Measurements from ENCODE around the gene MYDGF. TPM values are rescaled to one million over a fixed set of nuclear protein-coding genes. Genes with fewer than 3 reads are reported as not detected.

Gene MYDGF
- total and polyA plus RNA-seq, 2 of the 13 experiments (the other 11 are each of a cell fraction or from before 2014, with no cell fraction given), result 116 to 198 TPM

DNA sequence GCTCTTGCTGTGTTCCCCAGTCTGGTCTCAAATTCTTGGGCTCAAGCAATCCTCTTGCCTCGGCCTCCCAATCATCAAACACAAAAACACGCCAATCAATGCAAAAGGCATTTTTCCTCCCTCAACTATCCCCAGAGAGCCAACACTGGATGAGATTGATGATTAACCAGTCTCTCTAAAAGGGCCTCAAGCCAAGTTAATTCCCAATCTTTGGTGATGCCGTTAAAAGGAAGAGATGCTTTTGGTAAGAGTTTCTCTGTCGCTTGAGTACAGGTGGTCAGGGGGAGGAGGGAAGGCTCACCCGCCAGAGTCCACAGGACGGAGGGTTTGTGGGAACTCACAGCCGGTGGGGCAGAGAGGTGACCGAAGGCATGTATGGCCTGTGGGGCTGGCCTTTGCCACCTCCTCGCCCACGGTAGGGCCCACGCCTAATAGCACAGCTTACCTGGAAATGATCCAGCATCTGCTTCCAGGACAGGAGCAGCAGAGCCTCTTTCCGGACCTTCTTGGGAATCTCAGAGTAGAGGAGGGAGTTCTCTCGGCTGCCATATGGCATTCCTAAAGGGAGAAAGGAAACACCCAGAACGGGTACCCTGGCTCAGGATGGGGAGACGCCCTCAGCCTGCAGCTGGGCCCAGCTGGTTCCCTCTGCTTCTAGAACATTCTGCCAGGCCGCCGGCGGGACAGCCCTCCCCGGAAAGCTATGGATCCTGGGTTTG is 35.4 kb upstream of the MYDGF start (continued):
- TF ChIP-seq HOXA7 (CRISPR knock-in tag; IDR thresholded peaks at IDR 0.05), result no peak
- no peak for TF ChIP-seq ZNF260 (CRISPR knock-in tag; IDR thresholded peaks at IDR 0.05; ENCODE audit: borderline replicate concordance, low read depth)
- no peak for TF ChIP-seq ZNF484 (CRISPR knock-in tag; IDR thresholded peaks at IDR 0.05; ENCODE audit: borderline replicate concordance, low read depth)
- no peak for TF ChIP-seq ZNF652 (CRISPR knock-in tag; IDR thresholded peaks at IDR 0.05; ENCODE audit: borderline replicate concordance, low read depth)
- no peak for TF ChIP-seq ZNF670 (CRISPR knock-in tag; IDR thresholded peaks at IDR 0.05; ENCODE audit: borderline replicate concordance)
- peak in 1 of 2 experiments; percentile 19; a peak in 1 of 4 replicates for TF ChIP-seq NR2F1 (CRISPR knock-in tag; IDR thresholded peaks at IDR 0.05)
- no peak for TF ChIP-seq MBNL3 (CRISPR knock-in tag; conservative IDR thresholded peaks at IDR 0.05)
- TF ChIP-seq CCDC6 (CRISPR knock-in tag; IDR thresholded peaks at IDR 0.05), result no peak
- TF ChIP-seq ZNF766 (CRISPR knock-in tag; IDR thresholded peaks at IDR 0.05; ENCODE audit: borderline replicate concordance), result no peak
- TF ChIP-seq FOXA3 (CRISPR knock-in tag; IDR thresholded peaks at IDR 0.05), result 0 out of 2 replicates have a peak, but pooled peaks have one; percentile 44
- no peak; the same call in 2 of the 3 replicates for TF ChIP-seq MXI1 (IDR thresholded peaks at IDR 0.05; ENCODE audit: borderline replicate concordance, low read depth, low read length)
- peak; percentile 70 for TF ChIP-seq ELF3 (CRISPR knock-in tag; IDR thresholded peaks at IDR 0.05)
- TF ChIP-seq KLF15 (CRISPR knock-in tag; IDR thresholded peaks at IDR 0.05; ENCODE audit: borderline replicate concordance), result no peak
- TF ChIP-seq HOXA3 (CRISPR knock-in tag; IDR thresholded peaks at IDR 0.05), result peak; percentile 41; the same call in 1 of the 2 replicates
- TF ChIP-seq, protein P1, sequence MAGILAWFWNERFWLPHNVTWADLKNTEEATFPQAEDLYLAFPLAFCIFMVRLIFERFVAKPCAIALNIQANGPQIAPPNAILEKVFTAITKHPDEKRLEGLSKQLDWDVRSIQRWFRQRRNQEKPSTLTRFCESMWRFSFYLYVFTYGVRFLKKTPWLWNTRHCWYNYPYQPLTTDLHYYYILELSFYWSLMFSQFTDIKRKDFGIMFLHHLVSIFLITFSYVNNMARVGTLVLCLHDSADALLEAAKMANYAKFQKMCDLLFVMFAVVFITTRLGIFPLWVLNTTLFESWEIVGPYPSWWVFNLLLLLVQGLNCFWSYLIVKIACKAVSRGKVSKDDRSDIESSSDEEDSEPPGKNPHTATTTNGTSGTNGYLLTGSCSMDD (CRISPR knock-in tag; IDR thresholded peaks at IDR 0.05), result no peak
- TF ChIP-seq EEA1 (CRISPR knock-in tag; IDR thresholded peaks at IDR 0.05; ENCODE audit: borderline replicate concordance), result no peak
- no peak for TF ChIP-seq ARID2 (CRISPR knock-in tag; IDR thresholded peaks at IDR 0.05; ENCODE audit: borderline replicate concordance)
- TF ChIP-seq, protein P2, sequence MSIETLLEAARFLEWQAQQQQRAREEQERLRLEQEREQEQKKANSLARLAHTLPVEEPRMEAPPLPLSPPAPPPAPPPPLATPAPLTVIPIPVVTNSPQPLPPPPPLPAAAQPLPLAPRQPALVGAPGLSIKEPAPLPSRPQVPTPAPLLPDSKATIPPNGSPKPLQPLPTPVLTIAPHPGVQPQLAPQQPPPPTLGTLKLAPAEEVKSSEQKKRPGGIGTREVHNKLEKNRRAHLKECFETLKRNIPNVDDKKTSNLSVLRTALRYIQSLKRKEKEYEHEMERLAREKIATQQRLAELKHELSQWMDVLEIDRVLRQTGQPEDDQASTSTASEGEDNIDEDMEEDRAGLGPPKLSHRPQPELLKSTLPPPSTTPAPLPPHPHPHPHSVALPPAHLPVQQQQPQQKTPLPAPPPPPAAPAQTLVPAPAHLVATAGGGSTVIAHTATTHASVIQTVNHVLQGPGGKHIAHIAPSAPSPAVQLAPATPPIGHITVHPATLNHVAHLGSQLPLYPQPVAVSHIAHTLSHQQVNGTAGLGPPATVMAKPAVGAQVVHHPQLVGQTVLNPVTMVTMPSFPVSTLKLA (IDR thresholded peaks at IDR 0.05), result no peak
- TF ChIP-seq ZNF510 (CRISPR knock-in tag; IDR thresholded peaks at IDR 0.05; ENCODE audit: low read depth), result no peak
- TF ChIP-seq RAD51 (IDR thresholded peaks at IDR 0.05; ENCODE audit: borderline replicate concordance), result no peak
- no peak for TF ChIP-seq ZNF251 (CRISPR knock-in tag; IDR thresholded peaks at IDR 0.05)
- peak; percentile 48; the same call in 1 of the 2 replicates for TF ChIP-seq ZNF329 (CRISPR knock-in tag; IDR thresholded peaks at IDR 0.05; ENCODE audit: low read depth)
- TF ChIP-seq ZNF83 (CRISPR knock-in tag; IDR thresholded peaks at IDR 0.05; ENCODE audit: borderline replicate concordance), result no peak
- TF ChIP-seq ZNF589 (CRISPR knock-in tag; conservative IDR thresholded peaks at IDR 0.05), result no peak
- no peak for TF ChIP-seq ZBTB42 (CRISPR knock-in tag; IDR thresholded peaks at IDR 0.05)
- TF ChIP-seq ATAD3A (CRISPR knock-in tag; IDR thresholded peaks at IDR 0.05), result no peak
- TF ChIP-seq TOPORS (CRISPR knock-in tag; IDR thresholded peaks at IDR 0.05), result no peak
- TF ChIP-seq SP5 (CRISPR knock-in tag; IDR thresholded peaks at IDR 0.05; ENCODE audit: borderline replicate concordance, low read depth), result no peak
- TF ChIP-seq, protein P3, sequence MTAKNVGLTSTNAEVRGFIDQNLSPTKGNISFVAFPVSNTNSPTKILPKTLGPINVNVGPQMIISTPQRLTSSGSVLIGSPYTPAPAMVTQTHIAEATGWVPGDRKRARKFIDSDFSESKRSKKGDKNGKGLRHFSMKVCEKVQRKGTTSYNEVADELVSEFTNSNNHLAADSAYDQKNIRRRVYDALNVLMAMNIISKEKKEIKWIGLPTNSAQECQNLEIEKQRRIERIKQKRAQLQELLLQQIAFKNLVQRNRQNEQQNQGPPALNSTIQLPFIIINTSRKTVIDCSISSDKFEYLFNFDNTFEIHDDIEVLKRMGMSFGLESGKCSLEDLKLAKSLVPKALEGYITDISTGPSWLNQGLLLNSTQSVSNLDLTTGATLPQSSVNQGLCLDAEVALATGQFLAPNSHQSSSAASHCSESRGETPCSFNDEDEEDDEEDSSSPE (CRISPR knock-in tag; IDR thresholded peaks at IDR 0.05), result no peak

All from HepG2 (cell line).